GM10266 (cell line): ENCODE measurements around the gene CD1C.

ENCODE experiments used
- DNase-seq: peaks from one replicate; pipeline ENCODE4 v3.0.0; 2012; ENCODE audit errors: extremely low spot score
- TF ChIP-seq, protein P1 (sequence below): IDR thresholded peaks from 2 replicates; pipeline ENCODE4 v1.5.1; 2012; ENCODE audit warnings: mild to moderate bottlenecking, low read depth; ENCODE audit not compliant: control insufficient read depth, insufficient read depth; ENCODE audit errors: missing control alignments

Gene CD1C

DNA sequence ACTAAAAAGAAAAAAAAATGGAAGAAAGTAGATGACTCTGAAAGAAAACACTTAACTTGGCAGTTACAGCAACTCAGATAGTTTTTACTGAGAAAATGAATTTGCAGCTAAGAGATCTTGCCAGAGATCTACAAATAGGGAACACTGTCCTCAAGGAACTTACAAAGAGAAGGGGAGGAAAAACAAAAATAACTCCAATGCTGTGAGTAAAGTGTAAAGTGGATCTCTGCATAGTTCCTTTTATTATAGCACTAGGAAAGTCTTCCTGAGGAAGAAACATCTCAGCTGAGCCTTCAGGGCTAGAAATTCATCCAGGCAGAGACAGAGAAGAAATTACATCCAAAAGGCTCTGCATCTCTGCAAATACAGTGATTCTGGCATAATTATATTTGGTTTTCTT lies 37.8 kb downstream of the CD1C start:
- TF ChIP-seq, protein P1, sequence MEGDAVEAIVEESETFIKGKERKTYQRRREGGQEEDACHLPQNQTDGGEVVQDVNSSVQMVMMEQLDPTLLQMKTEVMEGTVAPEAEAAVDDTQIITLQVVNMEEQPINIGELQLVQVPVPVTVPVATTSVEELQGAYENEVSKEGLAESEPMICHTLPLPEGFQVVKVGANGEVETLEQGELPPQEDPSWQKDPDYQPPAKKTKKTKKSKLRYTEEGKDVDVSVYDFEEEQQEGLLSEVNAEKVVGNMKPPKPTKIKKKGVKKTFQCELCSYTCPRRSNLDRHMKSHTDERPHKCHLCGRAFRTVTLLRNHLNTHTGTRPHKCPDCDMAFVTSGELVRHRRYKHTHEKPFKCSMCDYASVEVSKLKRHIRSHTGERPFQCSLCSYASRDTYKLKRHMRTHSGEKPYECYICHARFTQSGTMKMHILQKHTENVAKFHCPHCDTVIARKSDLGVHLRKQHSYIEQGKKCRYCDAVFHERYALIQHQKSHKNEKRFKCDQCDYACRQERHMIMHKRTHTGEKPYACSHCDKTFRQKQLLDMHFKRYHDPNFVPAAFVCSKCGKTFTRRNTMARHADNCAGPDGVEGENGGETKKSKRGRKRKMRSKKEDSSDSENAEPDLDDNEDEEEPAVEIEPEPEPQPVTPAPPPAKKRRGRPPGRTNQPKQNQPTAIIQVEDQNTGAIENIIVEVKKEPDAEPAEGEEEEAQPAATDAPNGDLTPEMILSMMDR: no peak
- no peak for DNase-seq

DNA sequence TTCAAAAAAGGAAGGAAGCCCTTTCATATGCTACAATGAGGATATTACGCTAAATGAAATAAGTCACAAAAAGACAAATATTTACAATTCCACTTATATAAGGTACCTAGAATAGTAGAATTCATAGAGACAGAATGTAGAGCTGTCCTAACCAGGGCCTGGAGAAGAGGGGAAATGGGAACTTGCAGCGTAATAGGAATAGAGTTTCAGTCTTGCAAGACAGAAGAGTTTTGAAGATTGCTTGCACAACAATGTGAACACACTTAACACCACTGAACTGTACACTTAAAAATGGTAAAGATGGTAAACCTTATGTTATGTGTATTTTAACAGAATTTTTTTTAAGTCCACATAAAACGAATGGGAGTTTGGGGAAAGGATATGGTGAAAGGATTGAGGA lies 38.7 kb downstream of the CD1C start:
- TF ChIP-seq, protein P1: no peak
- DNase-seq: no peak

DNA sequence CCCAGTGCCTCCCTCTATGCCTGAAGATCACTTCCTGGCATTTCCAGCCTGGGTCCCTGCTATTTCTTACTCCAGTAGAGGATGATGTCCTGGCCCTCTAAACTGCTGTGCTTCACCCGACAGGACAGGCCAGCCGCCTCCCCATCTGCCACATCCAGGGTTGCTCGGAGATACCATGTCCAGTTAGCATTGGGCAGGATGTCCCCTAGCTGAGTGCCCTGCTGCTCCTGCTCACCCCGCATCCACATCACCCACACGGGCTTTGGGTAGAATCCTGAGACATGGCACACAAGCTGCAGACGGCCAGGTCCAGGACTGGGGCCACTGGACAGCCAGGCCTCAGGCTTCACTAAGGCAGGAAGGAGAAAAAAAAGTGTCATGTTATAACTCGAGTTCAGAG lies 39.6 kb downstream of the CD1C start:
- no peak for DNase-seq
- TF ChIP-seq, protein P1: no peak

DNA sequence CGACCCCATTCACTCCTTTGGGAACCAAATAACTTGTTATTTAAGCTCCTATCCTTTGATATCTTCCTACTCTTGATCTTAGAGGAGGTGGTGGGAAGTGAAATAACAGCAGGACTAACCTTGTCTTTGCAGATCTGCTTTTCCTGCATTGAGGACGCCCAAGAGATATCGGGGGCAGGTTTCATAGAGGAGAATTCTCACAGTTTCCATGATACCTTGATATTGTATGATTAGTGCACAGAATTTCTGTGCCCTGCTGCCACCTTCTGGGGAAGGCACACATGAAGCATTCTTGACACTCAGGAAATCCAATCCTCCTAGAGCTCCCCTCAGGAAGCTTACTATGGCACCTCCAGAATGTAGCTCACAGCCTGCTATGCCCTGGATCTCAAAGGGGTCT lies 40.0 kb downstream of the CD1C start:
- TF ChIP-seq, protein P1: peak; percentile 64
- no peak for DNase-seq

DNA sequence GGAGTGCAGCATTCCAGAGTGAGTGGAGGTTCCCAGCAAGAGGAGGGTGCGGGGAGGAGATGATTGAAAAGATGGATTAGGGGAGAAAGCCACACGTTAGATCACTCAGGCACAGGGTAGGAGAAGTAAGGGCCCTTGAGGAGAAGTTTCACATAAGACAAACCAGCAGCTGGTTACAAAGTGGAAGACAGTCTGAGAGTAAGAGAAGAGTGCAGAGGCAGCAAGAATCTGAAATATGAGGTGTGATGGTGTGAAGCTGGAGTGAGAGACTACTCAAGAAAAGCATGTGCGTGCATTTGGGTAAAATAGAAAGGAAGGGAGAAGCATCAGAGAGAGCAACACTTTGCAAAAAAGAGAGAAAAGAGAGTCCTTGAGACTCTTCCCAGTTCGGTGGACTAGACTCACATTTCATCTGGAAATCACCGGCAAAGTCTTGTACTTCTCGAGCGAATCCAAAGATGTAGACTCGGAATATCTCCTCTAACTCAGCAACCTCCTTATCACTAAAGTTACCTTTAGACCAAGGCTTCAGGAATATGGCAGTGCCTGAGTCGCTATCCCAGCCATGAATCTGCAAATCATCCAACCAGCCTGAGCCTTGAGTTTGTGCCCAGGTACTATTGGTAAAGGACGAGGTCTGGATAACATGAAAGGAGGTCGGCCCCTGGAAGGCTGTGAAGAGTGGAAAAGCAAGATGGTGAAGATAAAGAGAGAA lies 40.8 kb downstream of the CD1C start:
- TF ChIP-seq, protein P1: no peak
- no peak for DNase-seq

DNA sequence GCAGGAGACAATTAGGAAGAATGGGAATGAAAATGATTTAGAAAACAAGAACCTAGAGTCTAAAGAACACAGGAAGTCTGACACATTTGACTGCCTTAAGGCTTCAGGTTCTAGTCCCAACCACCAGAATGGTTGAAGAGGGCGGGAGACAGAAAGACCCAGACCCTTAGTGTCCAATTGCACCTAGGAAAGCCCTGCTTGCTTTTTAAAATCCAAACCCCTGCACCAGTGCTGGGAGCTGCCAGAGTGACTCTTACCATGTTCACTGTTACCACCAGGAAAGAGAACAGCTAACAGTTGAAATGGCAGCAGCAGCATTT lies 41.3 kb downstream of the CD1C start:
- no peak for DNase-seq
- TF ChIP-seq, protein P1: no peak

DNA sequence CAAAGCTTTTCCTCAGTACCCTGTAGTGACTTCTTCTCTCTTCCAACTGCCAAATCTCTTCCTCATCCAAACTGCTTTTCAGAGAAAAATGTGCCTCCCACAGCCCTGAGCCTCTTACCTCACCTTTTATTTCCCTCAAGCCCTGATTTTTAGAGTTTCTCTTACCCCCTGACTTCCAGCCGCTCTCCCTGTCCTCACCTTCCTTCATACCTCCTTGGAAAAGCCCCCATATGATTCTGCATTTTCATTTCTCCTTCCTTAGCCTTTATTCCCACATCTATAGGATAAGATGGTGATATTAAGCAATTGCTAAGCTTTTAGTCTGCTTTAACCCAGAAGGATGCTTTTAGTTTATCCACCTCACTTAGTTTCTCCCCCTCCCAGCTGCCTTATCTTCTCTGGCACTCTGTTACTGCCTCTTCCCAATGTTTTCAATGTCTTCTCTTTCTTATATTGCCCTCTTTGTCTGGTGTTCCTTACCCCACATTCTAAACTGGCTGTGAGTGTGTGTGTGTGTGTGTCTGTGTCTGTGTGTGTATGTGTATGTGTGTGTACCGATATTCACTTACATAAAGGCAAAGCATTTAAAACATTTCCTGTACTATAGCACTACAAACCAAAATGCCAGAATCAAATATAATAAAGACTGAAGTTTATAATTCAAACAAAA lies 41.9 kb downstream of the CD1C start, which contains the start of gene CD1B:
TSS of gene CD1B (minus strand) at position 51 of the 670 bp plus-strand sequence. CDS start 108 bp downstream, outside the sequence.
- no peak for DNase-seq
- TF ChIP-seq, protein P1: no peak
